ENCODE data around the gene NUDCD2. TPM values are rescaled to one million over a fixed set of nuclear protein-coding genes. Genes with fewer than 3 reads are reported as not detected.

Gene NUDCD2
- total and polyA plus RNA-seq, 2 donors (not counting 1 experiment from before 2014, with no cell fraction given): 6.8 to 24.4 TPM

GRCh38 chr5:163444526-163444925, 15.4 kb downstream of the NUDCD2 start:
- TF ChIP-seq, protein P1, sequence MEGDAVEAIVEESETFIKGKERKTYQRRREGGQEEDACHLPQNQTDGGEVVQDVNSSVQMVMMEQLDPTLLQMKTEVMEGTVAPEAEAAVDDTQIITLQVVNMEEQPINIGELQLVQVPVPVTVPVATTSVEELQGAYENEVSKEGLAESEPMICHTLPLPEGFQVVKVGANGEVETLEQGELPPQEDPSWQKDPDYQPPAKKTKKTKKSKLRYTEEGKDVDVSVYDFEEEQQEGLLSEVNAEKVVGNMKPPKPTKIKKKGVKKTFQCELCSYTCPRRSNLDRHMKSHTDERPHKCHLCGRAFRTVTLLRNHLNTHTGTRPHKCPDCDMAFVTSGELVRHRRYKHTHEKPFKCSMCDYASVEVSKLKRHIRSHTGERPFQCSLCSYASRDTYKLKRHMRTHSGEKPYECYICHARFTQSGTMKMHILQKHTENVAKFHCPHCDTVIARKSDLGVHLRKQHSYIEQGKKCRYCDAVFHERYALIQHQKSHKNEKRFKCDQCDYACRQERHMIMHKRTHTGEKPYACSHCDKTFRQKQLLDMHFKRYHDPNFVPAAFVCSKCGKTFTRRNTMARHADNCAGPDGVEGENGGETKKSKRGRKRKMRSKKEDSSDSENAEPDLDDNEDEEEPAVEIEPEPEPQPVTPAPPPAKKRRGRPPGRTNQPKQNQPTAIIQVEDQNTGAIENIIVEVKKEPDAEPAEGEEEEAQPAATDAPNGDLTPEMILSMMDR (IDR thresholded peaks at IDR 0.05): no peak
- no peak for TF ChIP-seq EZH2 (IDR thresholded peaks at IDR 0.05; ENCODE audit: borderline replicate concordance, insufficient read depth, low read depth, low read length, poor library complexity, severe bottlenecking)
- no peaks in the 10 kb centered on the region for H3K4me1 ChIP-seq (ENCODE audit: control insufficient read depth in 2 of 2, insufficient read depth in 2 of 2, low read length in 2 of 2)
- H3K9me3 Mint-ChIP-seq (ENCODE audit: insufficient read depth): no peaks in the 10 kb centered on the region
- H3K4me1 Mint-ChIP-seq: peaks cover 7% of the 10 kb centered on the region
- H3K4me3 Mint-ChIP-seq: no peak overlapping the region
- no peak for DNase-seq
- intact Hi-C loops (cut with micrococcal nuclease): no loop called here
- no peaks in the 10 kb centered on the region for H4K20me1 ChIP-seq (ENCODE audit: control insufficient read depth, insufficient read depth, low read length, poor library complexity, severe bottlenecking)
- H3K27me3 Mint-ChIP-seq: no peaks in the 10 kb centered on the region
- CTCF ChIA-PET: no interaction called here
- no peak overlapping the region for H3K27ac Mint-ChIP-seq
- no peak overlapping the region for H3K9ac ChIP-seq (ENCODE audit: low read length)
- POLR2A ChIA-PET: no interaction called here
- no peak overlapping the region for H3K4me3 ChIP-seq (ENCODE audit: control extremely low read depth in 1 of 5, extremely low read depth in 1 of 5, insufficient read depth in 1 of 5, low read depth in 2 of 5, low read length in 4 of 5)
- H3K9me3 ChIP-seq (ENCODE audit: control extremely low read depth in 1 of 3, control insufficient read depth in 2 of 3, insufficient read depth in 1 of 3, low read length in 2 of 3): no peaks in the 10 kb centered on the region
- ATAC-seq (ENCODE audit: low read depth): no peak
- peaks cover 20 to 53% of the 10 kb centered on the region in 2 experiments for H3K36me3 ChIP-seq (replicated peaks in 1 of 2; ENCODE audit: control extremely low read depth in 1 of 2, control insufficient read depth in 1 of 2, extremely low read depth in 1 of 2, insufficient read depth in 2 of 2, low read length in 1 of 2)
- no peaks in the 10 kb centered on the region for H3K27me3 ChIP-seq (replicated peaks in 1 of 4; ENCODE audit: control extremely low read depth in 1 of 4, control insufficient read depth in 3 of 4, insufficient read depth in 4 of 4, low read length in 3 of 4)
- no peak overlapping the region for H3K4me2 ChIP-seq (replicated peaks; ENCODE audit: low read depth, low read length, poor library complexity, severe bottlenecking)
- no peak overlapping the region for H3K27ac ChIP-seq (ENCODE audit: low read length in 2 of 2)
- WGBS (ENCODE audit: insufficient coverage): no CpG with 5 or more reads among the region's 1 CpG
- peaks cover 4% of the 10 kb centered on the region for H3K79me2 ChIP-seq (ENCODE audit: control insufficient read depth, insufficient read depth, low read length)
- H2AFZ ChIP-seq (ENCODE audit: insufficient read depth, low read depth, low read length, poor library complexity, severe bottlenecking): no peak overlapping the region

DNA sequence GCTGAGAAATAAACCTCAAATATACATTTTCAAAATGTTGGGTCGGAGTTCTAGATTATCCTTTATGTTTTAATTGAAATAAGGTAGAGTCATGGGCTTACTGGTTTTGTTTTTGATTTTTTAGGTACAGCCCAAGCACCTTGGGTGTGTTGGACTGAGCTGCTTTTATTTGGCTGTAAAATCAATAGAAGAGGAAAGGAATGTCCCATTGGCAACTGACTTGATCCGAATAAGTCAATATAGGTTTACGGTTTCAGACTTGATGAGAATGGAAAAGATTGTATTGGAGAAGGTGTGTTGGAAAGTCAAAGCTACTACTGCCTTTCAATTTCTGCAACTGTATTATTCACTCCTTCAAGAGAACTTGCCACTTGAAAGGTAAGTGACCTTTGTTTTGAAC, 18.9 kb downstream of the NUDCD2 start:
- Mint-ChIP-seq H3K27ac (no peak overlapping the region), H3K4me1 (peaks cover 35% of the 10 kb centered on the region)
- H3K4me2 ChIP-seq (replicated peaks; ENCODE audit: low read depth, low read length, poor library complexity, severe bottlenecking): no peak overlapping the region

More for the DNA sequence above, 18.9 kb downstream of the NUDCD2 start:
- ChIA-PET CTCF (interaction anchor here (2.4 to 6.7 kb wide), 2 partner anchors 18 to 32 kb away, joined by 7 to 49 read pairs; partner anchors contain the start of genes HMMR and NUDCD2), POLR2A (no interaction called here)
- peaks cover 19 to 38% of the 10 kb centered on the region in 2 experiments for H3K36me3 ChIP-seq (replicated peaks in 1 of 2; ENCODE audit: control extremely low read depth in 1 of 2, control insufficient read depth in 1 of 2, extremely low read depth in 1 of 2, insufficient read depth in 2 of 2, low read length in 1 of 2)
- no peaks in the 10 kb centered on the region for H3K9me3 Mint-ChIP-seq (ENCODE audit: insufficient read depth)
- no peak overlapping the region for H2AFZ ChIP-seq (ENCODE audit: insufficient read depth, low read depth, low read length, poor library complexity, severe bottlenecking)
- H3K9me3 ChIP-seq (ENCODE audit: control extremely low read depth in 1 of 3, control insufficient read depth in 2 of 3, insufficient read depth in 1 of 3, low read length in 2 of 3): no peaks in the 10 kb centered on the region
- no peak overlapping the region for H3K27ac ChIP-seq (ENCODE audit: low read length in 2 of 2)
- peaks cover 15 to 23% of the 10 kb centered on the region in 2 donors for H3K4me1 ChIP-seq (ENCODE audit: control insufficient read depth in 2 of 2, insufficient read depth in 2 of 2, low read length in 2 of 2)
- H3K79me2 ChIP-seq (ENCODE audit: control insufficient read depth, insufficient read depth, low read length): peaks cover 26% of the 10 kb centered on the region
- WGBS (ENCODE audit: insufficient coverage): no CpG with 5 or more reads among the region's 3 CpGs
- H3K27me3 Mint-ChIP-seq: no peaks in the 10 kb centered on the region
- intact Hi-C loops (cut with micrococcal nuclease): no loop called here
- no peaks in the 10 kb centered on the region for H4K20me1 ChIP-seq (ENCODE audit: control insufficient read depth, insufficient read depth, low read length, poor library complexity, severe bottlenecking)
- no peak for DNase-seq
- no peak overlapping the region for H3K4me3 Mint-ChIP-seq
- no peaks in the 10 kb centered on the region for H3K27me3 ChIP-seq (replicated peaks in 1 of 4; ENCODE audit: control extremely low read depth in 1 of 4, control insufficient read depth in 3 of 4, insufficient read depth in 4 of 4, low read length in 3 of 4)
- no peak overlapping the region for H3K9ac ChIP-seq (ENCODE audit: low read length)
- no peak for ATAC-seq (ENCODE audit: low read depth)
- no peak overlapping the region for H3K4me3 ChIP-seq (ENCODE audit: control extremely low read depth in 1 of 5, extremely low read depth in 1 of 5, insufficient read depth in 1 of 5, low read depth in 2 of 5, low read length in 4 of 5)
- TF ChIP-seq, protein P1 (IDR thresholded peaks at IDR 0.05): no peak
- TF ChIP-seq EZH2 (IDR thresholded peaks at IDR 0.05; ENCODE audit: borderline replicate concordance, insufficient read depth, low read depth, low read length, poor library complexity, severe bottlenecking): no peak

Measured in B cell (primary cell).